K562 (cell line): Measurements from ENCODE around the gene YTHDF1. TPM values are rescaled to one million over a fixed set of nuclear protein-coding genes. Genes with fewer than 3 reads are reported as not detected.

Source experiments
- ATAC-seq: fragments of 200-7000 bp; cut with Tn5 transposase; 3 replicates; pipeline ENCODE4 v1.9.1; 2020; ENCODE audit warnings: moderate library complexity
- BruUV-seq: library from RNA; stranded (reverse); fragments of 400-500 nt; replicated peaks from 2 replicates; lab custom pipeline; 2021; lab: Mats Ljungman, UMichigan
- CTCF ChIA-PET: fragments of 300-600 bp; formaldehyde crosslinking; extraction: SDS; loops from one replicate; lab custom pipeline; 2021; ENCODE audit warnings: low intra/inter-chr PET ratio; lab: Yijun Ruan, JAX
- POLR2A ChIA-PET: fragments of 300-600, 350-650 bp; sonication (Branson Sonifier 250); formaldehyde crosslinking; extraction: SDS; loops from one replicate; lab custom pipeline; 2021; ENCODE audit warnings: antibody characterized with exemption, inconsistent platforms; lab: Yijun Ruan, JAX
- DNase-seq, 4 experiments: peaks; one replicate each; pipeline versions ENCODE4 v3.0.0 to v3.0.0-alpha.2; 2011 to 2018; ENCODE audit warnings: low spot score in 3 of 4, mixed read lengths in 3 of 4; ENCODE audit errors: extremely low read depth in 1 of 4
- FAIRE-seq: peaks from 2 replicates; lab custom pipeline; 2011; peaks lifted over from hg19 to GRCh38; lab: Jason Lieb, UNC
- H2AFZ ChIP-seq: 2 replicates; pipeline ENCODE4 v1.6.0; 2011; ENCODE audit warnings: low read depth, low read length, control low read depth, inconsistent platforms
- H3K27ac ChIP-seq: fragments of 200-600 bp; 3 replicates; pipeline ENCODE4 v1.8.0; 2011; ENCODE audit warnings: low read depth, mild to moderate bottlenecking, control low read depth, inconsistent platforms, low read length, moderate library complexity, mixed read lengths; ENCODE audit errors: extremely low read depth
- H3K27me3 ChIP-seq, 2 experiments: fragments of 300-600 bp in 1 of 2; 2 replicates in 1 of 2; 3 replicates in 1 of 2; pipeline versions ENCODE4 v1.6.0 to v1.8.0; 2011; ENCODE audit warnings: inconsistent platforms in 2 of 2, low read length in 2 of 2, mild to moderate bottlenecking in 1 of 2, mixed read lengths in 1 of 2, moderate library complexity in 1 of 2; ENCODE audit not compliant: control insufficient read depth in 2 of 2, insufficient read depth in 2 of 2
- H3K36me3 ChIP-seq: fragments of 300-600 bp; 3 replicates; pipeline ENCODE4 v1.8.0; 2011; ENCODE audit warnings: mild to moderate bottlenecking, low read length, inconsistent platforms; ENCODE audit not compliant: control insufficient read depth, insufficient read depth
- H3K4me1 ChIP-seq, 2 experiments: fragments of 200-600 bp in 1 of 2; replicated peaks in 1 of 2; 2 replicates in 1 of 2; 3 replicates in 1 of 2; pipeline versions ENCODE4 v1.5.1 to v1.8.0; 2011; ENCODE audit warnings: inconsistent platforms in 2 of 2, low read length in 2 of 2, mild to moderate bottlenecking in 1 of 2, mixed read lengths in 1 of 2, moderate library complexity in 1 of 2; ENCODE audit not compliant: control insufficient read depth in 2 of 2, insufficient read depth in 2 of 2
- H3K4me2 ChIP-seq: 2 replicates; pipeline ENCODE4 v1.6.1; 2011; ENCODE audit warnings: low read length, control low read depth, inconsistent platforms, mixed read lengths; ENCODE audit not compliant: insufficient read depth
- H3K4me3 ChIP-seq: fragments of 200-600 bp; sonication (generic), shearing (Covaris generic); 2 replicates; pipeline ENCODE4 v1.5.1; 2016; ENCODE audit warnings: control low read depth, inconsistent platforms
- H3K79me2 ChIP-seq: fragments of 200-600 bp; 3 replicates; pipeline ENCODE4 v1.8.0; 2011; ENCODE audit warnings: low read length, inconsistent platforms; ENCODE audit not compliant: control insufficient read depth, insufficient read depth
- H3K9ac ChIP-seq, 2 experiments: 2 replicates each; pipeline versions ENCODE4 v1.6.0 to v1.6.1; 2011; ENCODE audit warnings: low read depth in 2 of 2, low read length in 2 of 2, control low read depth in 1 of 2, inconsistent platforms in 1 of 2, mild to moderate bottlenecking in 1 of 2, mixed read lengths in 1 of 2; ENCODE audit not compliant: insufficient read depth in 1 of 2
- H3K9me1 ChIP-seq: one replicate; pipeline ENCODE4 v1.6.0; 2011; ENCODE audit warnings: inconsistent platforms, mild to moderate bottlenecking, low read length, moderate library complexity; ENCODE audit not compliant: control insufficient read depth, insufficient read depth
- H3K9me3 ChIP-seq: replicated peaks from 2 replicates; pipeline ENCODE4 v1.5.1; 2011; ENCODE audit warnings: low read depth, low read length, inconsistent platforms; ENCODE audit not compliant: control insufficient read depth, insufficient read depth
- H4K20me1 ChIP-seq: replicated peaks from 2 replicates; pipeline ENCODE4 v1.6.1; 2011; ENCODE audit warnings: low read length, inconsistent platforms, mixed read lengths; ENCODE audit not compliant: control insufficient read depth, insufficient read depth
- LCOR ChIP-seq: sonication (generic); formaldehyde crosslinking; IDR thresholded peaks from 2 replicates; pipeline ENCODE4 v1.8.0; 2022; ENCODE audit warnings: mild to moderate bottlenecking, missing genetic modification reagents
- MBD1 ChIP-seq: fragments of 250-450 bp; sonication (Bioruptor Pico); IDR thresholded peaks from 2 replicates; pipeline ENCODE4 v1.8.0; 2022; ENCODE audit warnings: inconsistent platforms
- MYNN ChIP-seq, 2 experiments: sonication (generic); formaldehyde crosslinking in 1 of 2; IDR thresholded peaks; 2 replicates each; pipeline versions ENCODE4 v1.5.0 to v1.6.1; 2016 to 2020; ENCODE audit warnings: antibody characterized with exemption in 1 of 2, missing genetic modification reagents in 1 of 2
- POLR3A ChIP-seq: IDR thresholded peaks from 2 replicates; pipeline ENCODE4 v1.6.1; 2011; ENCODE audit warnings: borderline replicate concordance, mild to moderate bottlenecking, moderate library complexity; ENCODE audit not compliant: insufficient read length, insufficient read depth; ENCODE audit errors: extremely low read depth
- RBM14 ChIP-seq: fragments of 200-400 bp; formaldehyde crosslinking; IDR thresholded peaks from 2 replicates; pipeline ENCODE4 v1.6.1; 2018; ENCODE audit warnings: low read depth, mild to moderate bottlenecking, low read length, moderate library complexity, borderline replicate concordance; ENCODE audit not compliant: insufficient read depth
- RNF2 ChIP-seq: sonication (generic); IDR thresholded peaks from 2 replicates; pipeline ENCODE4 v1.6.1; 2016
- SREBF2 ChIP-seq: sonication (generic); formaldehyde crosslinking; IDR thresholded peaks from 2 replicates; pipeline ENCODE4 v1.4.0; 2020; ENCODE audit warnings: mild to moderate bottlenecking, missing genetic modification reagents
- ZBTB2 ChIP-seq: fragments of 450-650 bp; IDR thresholded peaks from 2 replicates; pipeline ENCODE4 v1.6.1; 2016; ENCODE audit warnings: antibody characterized with exemption
- ZNF277 ChIP-seq: fragments of 250-450 bp; sonication (Bioruptor Pico); IDR thresholded peaks from 2 replicates; pipeline ENCODE4 v1.8.0; 2022; ENCODE audit warnings: inconsistent platforms, mild to moderate bottlenecking, moderate library complexity, borderline replicate concordance
- WGBS: fragments of 100-300 bp; shearing (Covaris generic); methylation state at CpG from one replicate; pipeline ENCODE4 v1.1.6; 2016; ENCODE audit warnings: low coverage, mixed read lengths; ENCODE audit not compliant: insufficient coverage; ENCODE audit errors: missing lambda C conversion rate; 5-methylcytosine and 5-hydroxymethylcytosine counted together
- in situ Hi-C: fragments of 300-500 bp; cut with MboI; formaldehyde crosslinking; loops from 4 replicates; pipeline ENCODE4 v1.15.0; 2018; ENCODE audit warnings: inconsistent platforms, mixed read lengths
- intact Hi-C: fragments of 100-400 bp; cut with micrococcal nuclease; formaldehyde crosslinking; loops from 2 replicates; pipeline ENCODE4 v1.14.2; 2022
- polyA plus RNA-seq, 8 experiments: library from polyadenylated mRNA; depleted of rRNA in 4 of 8; stranded (reverse) in 5 of 8; unstranded in 3 of 8; fragments of >200 nt; fragmentation: Nextera tagmentation in 2 of 8; fragmentation: Illumina TruSeq in 1 of 8; extraction: Ambion mirVana in 2 of 8; extraction: Trizol in 1 of 8; gene quantifications; 2 replicates each; pipeline versions ENCODE4 v1.2.1 to v1.2.3, GENCODE V29; 2011 to 2014; ENCODE audit warnings: inconsistent platforms in 1 of 8, missing spikeins in 1 of 8
- total RNA-seq, 7 experiments: library from RNA; depleted of rRNA in 6 of 7; stranded (reverse); fragments of >200 nt in 6 of 7; fragmentation: Illumina TruSeq in 2 of 7; extraction: Trizol in 2 of 7; gene quantifications; 2 replicates each; pipeline versions ENCODE4 v1.2.1 to v1.2.3, GENCODE V29; 2011 to 2021; ENCODE audit warnings: low replicate concordance in 1 of 7
- TF ChIP-seq, protein P1 (sequence below): fragments of 250-450 bp; sonication (Bioruptor Pico); IDR thresholded peaks from 2 replicates; pipeline ENCODE4 v1.5.0; 2020; ENCODE audit warnings: mild to moderate bottlenecking
- TF ChIP-seq, protein P2 (sequence below): fragments of 450-650 bp; formaldehyde crosslinking; conservative IDR thresholded peaks from 2 replicates; pipeline ENCODE4 v1.4.0; 2022; ENCODE audit warnings: mild to moderate bottlenecking, missing genetic modification characterization

Gene YTHDF1
- total and polyA plus RNA-seq, 9 of the 15 experiments (the other 6 are each of a cell fraction or from before 2014, with no cell fraction given), result 10.1 to 42.4 (median 27.8) TPM

- TF ChIP-seq MBD1 (CRISPR knock-in tag) (no peak), POLR3A (no peak)
Measured at GRCh38 chr20:63261060-63261794, 45.3 kb upstream of the YTHDF1 start (continued).

DNA sequence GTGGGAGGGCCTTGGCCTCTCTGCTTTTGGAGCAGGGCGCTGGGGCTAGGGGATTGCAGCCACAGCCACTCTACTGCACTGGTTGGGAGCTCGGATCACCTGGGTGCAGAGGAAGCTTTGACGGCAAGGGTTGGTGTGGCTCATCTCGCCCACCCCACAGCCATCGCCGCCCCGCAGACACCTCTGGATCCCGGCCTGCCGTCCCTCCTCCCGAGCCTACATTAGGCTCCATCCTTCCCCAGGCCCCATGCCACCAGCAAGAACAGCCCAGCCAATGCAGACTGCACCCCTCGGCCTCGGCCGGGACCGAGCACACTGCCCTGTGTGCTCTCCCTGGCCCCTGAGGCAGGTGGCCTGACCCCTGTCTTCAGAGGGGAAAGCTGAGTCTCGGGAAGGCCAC, 44.6 kb upstream of the YTHDF1 start:
- Histone ChIP-seq H3K9me1 (no peaks in the 10 kb centered on the region), H3K9me3 (no peaks in the 10 kb centered on the region), H3K4me1 (peaks cover 11 to 24% of the 10 kb centered on the region in 2 experiments), H3K9ac (no peak overlapping the region), H4K20me1 (0 out of 2 replicates have a peak, but pooled peaks cover 11% of the 10 kb centered on the region), H3K27me3 (peaks cover 30 to 71% of the 10 kb centered on the region in 2 experiments; a peak in 4 of 5 replicates), H2AFZ (no peak overlapping the region), H3K36me3 (no peaks in the 10 kb centered on the region), H3K27ac (no peak overlapping the region), H3K4me2 (no peak overlapping the region), H3K79me2 (no peaks in the 10 kb centered on the region), H3K4me3 (no peak overlapping the region)
- in situ Hi-C loops (no loop called here), intact Hi-C loops (no loop called here)
- WGBS, result 14% methylated on average over 14 of the region's 15 CpGs
- ChIA-PET CTCF (no interaction called here), POLR2A (interaction anchor here (0.7 kb wide), 1 partner anchor 12 kb away, joined by 3 read pairs; no protein-coding TSS in a partner anchor)
- BruUV-seq, result no TSS peak
- FAIRE-seq (no peak), DNase-seq (no peak), ATAC-seq (no peak; the same call in 2 of the 3 replicates)
- TF ChIP-seq RBM14, result no peak
- TF ChIP-seq, protein P1, sequence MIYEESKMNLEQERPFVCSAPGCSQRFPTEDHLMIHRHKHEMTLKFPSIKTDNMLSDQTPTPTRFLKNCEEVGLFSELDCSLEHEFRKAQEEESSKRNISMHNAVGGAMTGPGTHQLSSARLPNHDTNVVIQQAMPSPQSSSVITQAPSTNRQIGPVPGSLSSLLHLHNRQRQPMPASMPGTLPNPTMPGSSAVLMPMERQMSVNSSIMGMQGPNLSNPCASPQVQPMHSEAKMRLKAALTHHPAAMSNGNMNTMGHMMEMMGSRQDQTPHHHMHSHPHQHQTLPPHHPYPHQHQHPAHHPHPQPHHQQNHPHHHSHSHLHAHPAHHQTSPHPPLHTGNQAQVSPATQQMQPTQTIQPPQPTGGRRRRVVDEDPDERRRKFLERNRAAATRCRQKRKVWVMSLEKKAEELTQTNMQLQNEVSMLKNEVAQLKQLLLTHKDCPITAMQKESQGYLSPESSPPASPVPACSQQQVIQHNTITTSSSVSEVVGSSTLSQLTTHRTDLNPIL (CRISPR knock-in tag), result no peak
- TF ChIP-seq MYNN (IDR thresholded peaks at IDR 0.05), result no peak
- no peak for TF ChIP-seq MYNN (CRISPR knock-in tag; IDR thresholded peaks at IDR 0.05)
- no peak for TF ChIP-seq ZNF277 (CRISPR knock-in tag)
- TF ChIP-seq LCOR (CRISPR knock-in tag), result no peak
- no peak for TF ChIP-seq RNF2
- TF ChIP-seq ZBTB2, result no peak
- TF ChIP-seq SREBF2, result no peak
- TF ChIP-seq, protein P2, sequence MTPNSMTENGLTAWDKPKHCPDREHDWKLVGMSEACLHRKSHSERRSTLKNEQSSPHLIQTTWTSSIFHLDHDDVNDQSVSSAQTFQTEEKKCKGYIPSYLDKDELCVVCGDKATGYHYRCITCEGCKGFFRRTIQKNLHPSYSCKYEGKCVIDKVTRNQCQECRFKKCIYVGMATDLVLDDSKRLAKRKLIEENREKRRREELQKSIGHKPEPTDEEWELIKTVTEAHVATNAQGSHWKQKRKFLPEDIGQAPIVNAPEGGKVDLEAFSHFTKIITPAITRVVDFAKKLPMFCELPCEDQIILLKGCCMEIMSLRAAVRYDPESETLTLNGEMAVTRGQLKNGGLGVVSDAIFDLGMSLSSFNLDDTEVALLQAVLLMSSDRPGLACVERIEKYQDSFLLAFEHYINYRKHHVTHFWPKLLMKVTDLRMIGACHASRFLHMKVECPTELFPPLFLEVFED (CRISPR knock-in tag), result no peak
